ENCODE data around the gene CXCR4.

GRCh38 chr2:136110526-136110925, 7.4 kb downstream of the CXCR4 start:
- TF ChIP-seq POLR2A (IDR thresholded peaks at IDR 0.05): no peak
- no peak for TF ChIP-seq CTCF (IDR thresholded peaks at IDR 0.05)

All from sigmoid colon (tissue), 3 donors.